ENCODE data around the gene CCDC150. TPM values are rescaled to one million over a fixed set of nuclear protein-coding genes. Genes with fewer than 3 reads are reported as not detected.

CCDC150 gene
- total RNA-seq, 1 experiment from 2014 or later, result 29.2 TPM

GRCh38 chr2:196675963-196676362, 36.4 kb downstream of the CCDC150 start:
- no peaks in the 10 kb centered on the region for H4K20me1 ChIP-seq (ENCODE audit: insufficient read depth)
- H3K9ac ChIP-seq (ENCODE audit: low read length), result no peak overlapping the region
- POLR2A ChIA-PET, result no interaction called here
- CTCF ChIA-PET, result no interaction called here
- H3K79me2 ChIP-seq (ENCODE audit: insufficient read depth, low read length), result no peaks in the 10 kb centered on the region
- no peaks in the 10 kb centered on the region for H3K9me2 ChIP-seq (ENCODE audit: insufficient read depth)
- no peaks in the 10 kb centered on the region for H3K4me1 ChIP-seq (ENCODE audit: control insufficient read depth in 1 of 2, insufficient read depth in 2 of 2, low read length in 2 of 2)
- no peaks in the 10 kb centered on the region for H3K36me3 ChIP-seq (ENCODE audit: control insufficient read depth in 1 of 2, insufficient read depth in 2 of 2, low read length in 2 of 2)
- H2AFZ ChIP-seq (ENCODE audit: low read depth, low read length, poor library complexity, severe bottlenecking), result no peak overlapping the region
- no peak overlapping the region for H3K27ac ChIP-seq (ENCODE audit: low read depth, low read length)
- H3K4me3 ChIP-seq (replicated peaks in 1 of 2; ENCODE audit: low read depth in 1 of 2, low read length in 2 of 2), result no peak overlapping the region
- RAD21 ChIA-PET (ENCODE audit: low non-redundant PET in 1 of 2, low total read pairs in 2 of 2, uncharacterized antibody in 2 of 2, unreplicated experiment in 2 of 2), result no interaction called here
- H3K9me3 ChIP-seq (ENCODE audit: control insufficient read depth in 1 of 2, insufficient read depth in 1 of 2, low read depth in 1 of 2, low read length in 2 of 2), result no peaks in the 10 kb centered on the region
- H3K27me3 ChIP-seq (ENCODE audit: insufficient read depth, low read length), result no peaks in the 10 kb centered on the region
- no peak for DNase-seq (ENCODE audit: low read depth, low spot score)
- no TSS peak for BruUV-seq (replicated peaks)
- intact Hi-C loops (cut with micrococcal nuclease), result no loop called here
- TF ChIP-seq MAX (IDR thresholded peaks at IDR 0.05) (no peak), POLR2A (IDR thresholded peaks at IDR 0.05; ENCODE audit: borderline replicate concordance, extremely low read depth, insufficient read depth, insufficient read length) (no peak)
- H3K4me2 ChIP-seq (ENCODE audit: low read length), result no peak overlapping the region
- ATAC-seq, result no peak

- Histone ChIP-seq H3K4me3 (replicated peaks in 1 of 2; ENCODE audit: low read depth in 1 of 2, low read length in 2 of 2) (no peak overlapping the region), H3K27me3 (ENCODE audit: insufficient read depth, low read length) (no peaks in the 10 kb centered on the region), H3K36me3 (ENCODE audit: control insufficient read depth in 1 of 2, insufficient read depth in 2 of 2, low read length in 2 of 2) (0 out of 4 replicates have a peak, but pooled peaks cover 0 to 3% of the 10 kb centered on the region in 2 experiments), H3K27ac (ENCODE audit: low read depth, low read length) (no peak overlapping the region), H3K4me1 (ENCODE audit: control insufficient read depth in 1 of 2, insufficient read depth in 2 of 2, low read length in 2 of 2) (no peaks in the 10 kb centered on the region), H3K9ac (ENCODE audit: low read length) (no peak overlapping the region), H3K4me2 (ENCODE audit: low read length) (no peak overlapping the region), H4K20me1 (ENCODE audit: insufficient read depth) (no peaks in the 10 kb centered on the region), H2AFZ (ENCODE audit: low read depth, low read length, poor library complexity, severe bottlenecking) (no peak overlapping the region), H3K79me2 (ENCODE audit: insufficient read depth, low read length) (no peaks in the 10 kb centered on the region), H3K9me3 (ENCODE audit: control insufficient read depth in 1 of 2, insufficient read depth in 1 of 2, low read depth in 1 of 2, low read length in 2 of 2) (no peaks in the 10 kb centered on the region), H3K9me2 (ENCODE audit: insufficient read depth) (no peaks in the 10 kb centered on the region)
- DNase-seq (ENCODE audit: low read depth, low spot score) (no peak), ATAC-seq (no peak)
- ChIA-PET CTCF (no interaction called here), RAD21 (ENCODE audit: low non-redundant PET in 1 of 2, low total read pairs in 2 of 2, uncharacterized antibody in 2 of 2, unreplicated experiment in 2 of 2) (no interaction called here), POLR2A (no interaction called here)
- intact Hi-C loops (cut with micrococcal nuclease), result no loop called here
- TF ChIP-seq RAD21 (IDR thresholded peaks at IDR 0.05; ENCODE audit: low read depth), result no peak
- TF ChIP-seq SRF (IDR thresholded peaks at IDR 0.05; ENCODE audit: low read depth), result no peak
- no peak for TF ChIP-seq CBX3 (IDR thresholded peaks at IDR 0.05; ENCODE audit: low read depth)
- no TSS peak for BruUV-seq (replicated peaks)
Observed at GRCh38 chr2:196677404-196677803, 37.9 kb downstream of the CCDC150 start.
